SU-DHL-6 (cell line): Measurements from ENCODE around the gene KDM1B.
A peak's percentile ranks its signal among the peaks of the same experiment; 100 is the strongest.

Experiments used
- H2AFZ ChIP-seq: fragments of 200-600 bp; sonication (generic); 2 replicates; pipeline ENCODE4 v1.6.1; 2014; ENCODE audit warnings: low read depth, mild to moderate bottlenecking, moderate library complexity, mixed read lengths, antibody characterized with exemption, low read length; ENCODE audit not compliant: severe bottlenecking
- H3F3A ChIP-seq: fragments of 200-600 bp; shearing (Covaris generic); 2 replicates; pipeline ENCODE4 v1.6.0; 2016; ENCODE audit warnings: antibody characterized with exemption, mild to moderate bottlenecking; ENCODE audit not compliant: insufficient read depth
- H3K27ac ChIP-seq: fragments of 200-600 bp; sonication (generic); 2 replicates; pipeline ENCODE4 v1.5.1; 2016; ENCODE audit warnings: low read depth, mild to moderate bottlenecking, low read length, moderate library complexity, mixed read lengths
- H3K27me3 ChIP-seq: fragments of 200-600 bp; sonication (generic), shearing (Covaris generic); 2 replicates; pipeline ENCODE4 v1.6.0; 2014; ENCODE audit warnings: mild to moderate bottlenecking, low read length
- H3K36me3 ChIP-seq: fragments of 200-600 bp; sonication (generic); 2 replicates; pipeline ENCODE4 v1.6.1; 2014; ENCODE audit warnings: mild to moderate bottlenecking, low read length, mixed read lengths
- H3K4me2 ChIP-seq: fragments of 300-600, 200-600 bp; shearing (Covaris generic), sonication (generic); 2 replicates; pipeline ENCODE4 v1.6.0; 2014; ENCODE audit warnings: low read length, low read depth, mild to moderate bottlenecking; ENCODE audit not compliant: poor library complexity, severe bottlenecking
- H3K4me3 ChIP-seq: fragments of 200-600 bp; sonication (generic); 2 replicates; pipeline ENCODE4 v1.5.1; 2014; ENCODE audit warnings: antibody characterized with exemption, low read length, mild to moderate bottlenecking, mixed read lengths; ENCODE audit not compliant: insufficient read depth, poor library complexity, severe bottlenecking
- H3K79me2 ChIP-seq: fragments of 200-600 bp; sonication (generic); 2 replicates; pipeline ENCODE4 v1.6.1; 2014; ENCODE audit warnings: mild to moderate bottlenecking, low read length, moderate library complexity; ENCODE audit not compliant: insufficient read depth
- H3K9ac ChIP-seq: fragments of 200-600 bp; sonication (generic); 2 replicates; pipeline ENCODE4 v1.7.0; 2014; ENCODE audit warnings: mild to moderate bottlenecking, low read length
- H3K9me2 ChIP-seq: fragments of 200-600 bp; sonication (generic); replicated peaks from 2 replicates; pipeline ENCODE4 v1.6.1; 2014; ENCODE audit warnings: low read length; ENCODE audit not compliant: insufficient read depth
- H3K9me3 ChIP-seq: fragments of 200-600 bp; sonication (generic); 2 replicates; pipeline ENCODE4 v1.6.1; 2014; ENCODE audit warnings: low read length, mixed read lengths; ENCODE audit not compliant: insufficient read depth
- H4K20me1 ChIP-seq: fragments of 200-600 bp; sonication (generic); 2 replicates; pipeline ENCODE4 v1.6.1; 2014; ENCODE audit warnings: low read depth, mild to moderate bottlenecking, antibody characterized with exemption, low read length, moderate library complexity, mixed read lengths
- EZH2phosphoT487 ChIP-seq: fragments of 200-600 bp; sonication (generic), shearing (Covaris generic); conservative IDR thresholded peaks from 2 replicates; pipeline ENCODE4 v1.6.1; 2018; ENCODE audit warnings: mild to moderate bottlenecking, antibody characterized with exemption, low read length, moderate library complexity, mixed read lengths
- TF ChIP-seq, protein P1 (sequence below): fragments of 200-600 bp; sonication (generic); IDR thresholded peaks from one replicate; pipeline ENCODE4 v1.5.1; 2017; ENCODE audit warnings: antibody characterized with exemption, mild to moderate bottlenecking, low read length, moderate library complexity; ENCODE audit not compliant: insufficient read depth, poor library complexity, severe bottlenecking

KDM1B gene

GRCh38 chr6:18265787-18266522 lies 110.7 kb downstream of the KDM1B start:
- Histone ChIP-seq H3F3A (peaks cover 16% of the 10 kb centered on the region), H3K4me3 (peak overlapping the region; percentile 75), H3K27me3 (no peaks in the 10 kb centered on the region), H3K79me2 (peaks cover 36% of the 10 kb centered on the region), H3K9ac (no peak overlapping the region), H3K27ac (no peak overlapping the region), H3K4me2 (no peak overlapping the region), H3K9me3 (peaks cover 12% of the 10 kb centered on the region; the same call in 1 of the 2 replicates), H3K36me3 (peaks cover 18% of the 10 kb centered on the region), H4K20me1 (peaks cover 18% of the 10 kb centered on the region), H2AFZ (no peak overlapping the region), H3K9me2 (no peaks in the 10 kb centered on the region)
- TF ChIP-seq, protein P1, sequence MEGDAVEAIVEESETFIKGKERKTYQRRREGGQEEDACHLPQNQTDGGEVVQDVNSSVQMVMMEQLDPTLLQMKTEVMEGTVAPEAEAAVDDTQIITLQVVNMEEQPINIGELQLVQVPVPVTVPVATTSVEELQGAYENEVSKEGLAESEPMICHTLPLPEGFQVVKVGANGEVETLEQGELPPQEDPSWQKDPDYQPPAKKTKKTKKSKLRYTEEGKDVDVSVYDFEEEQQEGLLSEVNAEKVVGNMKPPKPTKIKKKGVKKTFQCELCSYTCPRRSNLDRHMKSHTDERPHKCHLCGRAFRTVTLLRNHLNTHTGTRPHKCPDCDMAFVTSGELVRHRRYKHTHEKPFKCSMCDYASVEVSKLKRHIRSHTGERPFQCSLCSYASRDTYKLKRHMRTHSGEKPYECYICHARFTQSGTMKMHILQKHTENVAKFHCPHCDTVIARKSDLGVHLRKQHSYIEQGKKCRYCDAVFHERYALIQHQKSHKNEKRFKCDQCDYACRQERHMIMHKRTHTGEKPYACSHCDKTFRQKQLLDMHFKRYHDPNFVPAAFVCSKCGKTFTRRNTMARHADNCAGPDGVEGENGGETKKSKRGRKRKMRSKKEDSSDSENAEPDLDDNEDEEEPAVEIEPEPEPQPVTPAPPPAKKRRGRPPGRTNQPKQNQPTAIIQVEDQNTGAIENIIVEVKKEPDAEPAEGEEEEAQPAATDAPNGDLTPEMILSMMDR: no peak
- no peak for TF ChIP-seq EZH2phosphoT487

- TF ChIP-seq EZH2phosphoT487: no peak
- TF ChIP-seq, protein P1: no peak
- peaks cover 18% of the 10 kb centered on the region for H3K36me3 ChIP-seq
These were observed 111.3 kb downstream of the KDM1B start for GRCh38 chr6:18266523-18266912.

GRCh38 chr6:18268066-18268465 lies 112.8 kb downstream of the KDM1B start:
- Histone ChIP-seq H3K9ac (no peak overlapping the region), H3K79me2 (peaks cover 15% of the 10 kb centered on the region), H3K27me3 (no peaks in the 10 kb centered on the region), H3K9me2 (no peaks in the 10 kb centered on the region), H3K4me2 (no peak overlapping the region), H3K4me3 (no peak overlapping the region), H2AFZ (no peak overlapping the region), H3K36me3 (peaks cover 6% of the 10 kb centered on the region; the same call in 1 of the 2 replicates), H3K27ac (no peak overlapping the region), H4K20me1 (no peaks in the 10 kb centered on the region), H3F3A (peaks cover 7% of the 10 kb centered on the region; the same call in 1 of the 2 replicates), H3K9me3 (peaks cover 12% of the 10 kb centered on the region; the same call in 1 of the 2 replicates)
- no peak for TF ChIP-seq EZH2phosphoT487
- TF ChIP-seq, protein P1: no peak

More at GRCh38 chr6:18266523-18266912, 111.3 kb downstream of the KDM1B start:
- Histone ChIP-seq H3K9me2 (no peaks in the 10 kb centered on the region), H4K20me1 (peaks cover 14% of the 10 kb centered on the region), H3K27me3 (no peaks in the 10 kb centered on the region), H3K79me2 (peaks cover 31% of the 10 kb centered on the region), H3F3A (peaks cover 16% of the 10 kb centered on the region), H3K9me3 (peaks cover 12% of the 10 kb centered on the region; the same call in 1 of the 2 replicates), H3K4me3 (no peak overlapping the region), H2AFZ (no peak overlapping the region), H3K9ac (no peak overlapping the region), H3K4me2 (no peak overlapping the region), H3K27ac (no peak overlapping the region)
